Neural cell (in vitro differentiated cells): ENCODE data around the gene HIBCH. TPM values are rescaled to one million over a fixed set of nuclear protein-coding genes. Genes with fewer than 3 reads are reported as not detected.

Experiments
- H2AFZ ChIP-seq: fragments of 200-600, 300-800 bp; sonication (generic), shearing (Covaris generic); 2 replicates; pipeline ENCODE4 v1.6.0; 2014; ENCODE audit warnings: low read depth, mild to moderate bottlenecking, antibody characterized with exemption, low read length, moderate library complexity
- H3F3A ChIP-seq: fragments of 200-600 bp; shearing (Covaris generic); 2 replicates; pipeline ENCODE4 v1.6.1; 2016; ENCODE audit warnings: mild to moderate bottlenecking, moderate library complexity, mixed read lengths, antibody characterized with exemption, low read length; ENCODE audit not compliant: insufficient read depth, poor library complexity, severe bottlenecking
- H3K27ac ChIP-seq: fragments of 200-600, 300-800 bp; sonication (generic), shearing (Covaris generic); 2 replicates; pipeline ENCODE4 v1.5.1; 2014; ENCODE audit warnings: mild to moderate bottlenecking, low read length, moderate library complexity
- H3K27me3 ChIP-seq: fragments of 300-800, 200-600 bp; sonication (generic), shearing (Covaris generic); 2 replicates; pipeline ENCODE4 v1.6.0; 2014; ENCODE audit warnings: mild to moderate bottlenecking, low read depth, low read length, moderate library complexity; ENCODE audit not compliant: insufficient read depth
- H3K36me3 ChIP-seq: fragments of 300-800, 200-600 bp; sonication (generic), shearing (Covaris generic); 2 replicates; pipeline ENCODE4 v1.5.1; 2014; ENCODE audit warnings: mild to moderate bottlenecking, antibody characterized with exemption, low read length, moderate library complexity; ENCODE audit not compliant: insufficient read depth
- H3K4me2 ChIP-seq: fragments of 300-800, 200-600 bp; sonication (generic), shearing (Covaris generic); 2 replicates; pipeline ENCODE4 v1.6.0; 2014; ENCODE audit warnings: mild to moderate bottlenecking, low read length
- H3K4me3 ChIP-seq: fragments of 300-800, 200-600 bp; sonication (generic), shearing (Covaris generic); 2 replicates; pipeline ENCODE4 v1.5.1; 2014; ENCODE audit warnings: mild to moderate bottlenecking, low read length, moderate library complexity
- H3K79me2 ChIP-seq: fragments of 200-600 bp; shearing (Covaris generic); replicated peaks from 2 replicates; pipeline ENCODE4 v1.6.0; 2014; ENCODE audit warnings: mild to moderate bottlenecking, low read length, moderate library complexity; ENCODE audit not compliant: insufficient read depth
- H3K9ac ChIP-seq: fragments of 300-800, 200-600 bp; sonication (generic), shearing (Covaris generic); 2 replicates; pipeline ENCODE4 v1.6.1; 2016; ENCODE audit warnings: mild to moderate bottlenecking, low read length, mixed read lengths
- H3K9me2 ChIP-seq: fragments of 200-600 bp; shearing (Covaris generic); 2 replicates; pipeline ENCODE4 v1.6.1; 2016; ENCODE audit warnings: mild to moderate bottlenecking, low read length, mixed read lengths; ENCODE audit not compliant: insufficient read depth
- H3K9me3 ChIP-seq: fragments of 200-600, 300-800 bp; sonication (generic), shearing (Covaris generic); 2 replicates; pipeline ENCODE4 v1.6.1; 2016; ENCODE audit warnings: mild to moderate bottlenecking, mixed run types, low read length, moderate library complexity, mixed read lengths
- H4K20me1 ChIP-seq: fragments of 200-600 bp; shearing (Covaris generic); 2 replicates; pipeline ENCODE4 v1.6.1; 2016; ENCODE audit warnings: mild to moderate bottlenecking, mixed run types; ENCODE audit not compliant: insufficient read depth
- EP300 ChIP-seq: fragments of 450-650 bp; conservative IDR thresholded peaks from 2 replicates; pipeline ENCODE4 v1.6.1; 2014; ENCODE audit warnings: antibody characterized with exemption, mild to moderate bottlenecking, moderate library complexity; ENCODE audit not compliant: poor library complexity, severe bottlenecking
- EZH2 ChIP-seq: fragments of 200-600, 300-800 bp; shearing (Covaris generic), sonication (generic); IDR thresholded peaks from 2 replicates; pipeline ENCODE4 v1.6.1; 2014; ENCODE audit warnings: antibody characterized with exemption, low read length, borderline replicate concordance, mild to moderate bottlenecking; ENCODE audit not compliant: insufficient read depth, poor library complexity, severe bottlenecking
- MXI1 ChIP-seq: fragments of 450-650 bp; conservative IDR thresholded peaks from 2 replicates; pipeline ENCODE4 v1.6.1; 2014; ENCODE audit warnings: antibody characterized with exemption, mild to moderate bottlenecking; ENCODE audit not compliant: poor library complexity, severe bottlenecking
- POLR2AphosphoS5 ChIP-seq: IDR thresholded peaks from 2 replicates; pipeline ENCODE4 v1.6.1; 2012
- RAD21 ChIP-seq: fragments of 450-650 bp; conservative IDR thresholded peaks from 2 replicates; pipeline ENCODE4 v1.6.1; 2014; ENCODE audit warnings: antibody characterized with exemption, mild to moderate bottlenecking, moderate library complexity
- REST ChIP-seq: IDR thresholded peaks from 2 replicates; pipeline ENCODE4 v1.6.1; 2012; ENCODE audit warnings: borderline replicate concordance
- SMC3 ChIP-seq: fragments of 450-650 bp; conservative IDR thresholded peaks from 2 replicates; pipeline ENCODE4 v1.6.1; 2014; ENCODE audit warnings: antibody characterized with exemption, mild to moderate bottlenecking, moderate library complexity; ENCODE audit not compliant: poor library complexity
- TAF1 ChIP-seq: IDR thresholded peaks from 2 replicates; pipeline ENCODE4 v1.6.1; 2012; ENCODE audit warnings: low read depth
- polyA plus RNA-seq: library from polyadenylated mRNA; depleted of rRNA; stranded (reverse); fragments of >200 nt; gene quantifications from 2 replicates; pipeline ENCODE4 v1.2.3, GENCODE V29; 2014
- TF ChIP-seq, protein P1 (sequence below): fragments of 450-650 bp; IDR thresholded peaks from 2 replicates; pipeline ENCODE4 v1.5.1; 2014; ENCODE audit warnings: antibody characterized with exemption, mild to moderate bottlenecking, moderate library complexity; ENCODE audit not compliant: poor library complexity, severe bottlenecking

HIBCH gene
- polyA plus RNA-seq, 1 donor from 2014 or later, result 17.8 TPM

DNA sequence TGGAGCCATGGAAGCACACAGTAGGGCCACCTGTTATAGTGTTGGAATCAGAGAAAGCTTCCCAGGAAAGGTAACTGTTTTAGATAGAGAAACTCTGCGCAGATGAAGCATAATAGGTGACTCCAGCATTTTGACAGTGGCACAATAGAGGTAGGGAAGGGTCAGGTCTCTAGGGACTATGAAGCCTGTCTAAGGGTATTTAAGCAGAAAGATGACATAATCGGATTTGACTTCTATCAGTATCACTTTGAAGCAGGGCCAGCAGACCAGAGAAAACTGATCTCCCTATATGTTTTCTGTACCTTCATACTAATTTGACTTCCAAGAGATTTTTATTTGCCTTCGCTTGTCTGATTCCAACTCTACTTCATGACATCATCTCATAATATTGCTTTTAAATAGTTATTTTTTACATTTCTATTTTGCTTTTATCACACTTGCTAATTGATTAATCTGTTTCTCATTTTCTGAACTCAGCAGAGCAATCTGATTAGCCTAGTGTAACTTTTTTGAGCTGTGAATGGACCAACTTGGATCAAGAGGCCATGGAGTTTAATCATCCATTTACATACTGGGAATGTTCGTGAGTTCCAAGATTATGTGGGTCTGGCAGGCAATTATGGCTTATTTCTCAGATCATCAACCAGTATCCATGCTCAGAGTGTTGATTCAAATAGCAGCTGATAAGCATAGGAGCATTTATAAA lies 8.4 kb upstream of the HIBCH start:
- no peaks in the 10 kb centered on the region for H3F3A ChIP-seq
- H4K20me1 ChIP-seq, result no peaks in the 10 kb centered on the region
- TF ChIP-seq RAD21 (no peak), EP300 (no peak), POLR2AphosphoS5 (no peak), MXI1 (no peak), SMC3 (no peak), TAF1 (no peak), REST (no peak), EZH2 (no peak)
- TF ChIP-seq, protein P1, sequence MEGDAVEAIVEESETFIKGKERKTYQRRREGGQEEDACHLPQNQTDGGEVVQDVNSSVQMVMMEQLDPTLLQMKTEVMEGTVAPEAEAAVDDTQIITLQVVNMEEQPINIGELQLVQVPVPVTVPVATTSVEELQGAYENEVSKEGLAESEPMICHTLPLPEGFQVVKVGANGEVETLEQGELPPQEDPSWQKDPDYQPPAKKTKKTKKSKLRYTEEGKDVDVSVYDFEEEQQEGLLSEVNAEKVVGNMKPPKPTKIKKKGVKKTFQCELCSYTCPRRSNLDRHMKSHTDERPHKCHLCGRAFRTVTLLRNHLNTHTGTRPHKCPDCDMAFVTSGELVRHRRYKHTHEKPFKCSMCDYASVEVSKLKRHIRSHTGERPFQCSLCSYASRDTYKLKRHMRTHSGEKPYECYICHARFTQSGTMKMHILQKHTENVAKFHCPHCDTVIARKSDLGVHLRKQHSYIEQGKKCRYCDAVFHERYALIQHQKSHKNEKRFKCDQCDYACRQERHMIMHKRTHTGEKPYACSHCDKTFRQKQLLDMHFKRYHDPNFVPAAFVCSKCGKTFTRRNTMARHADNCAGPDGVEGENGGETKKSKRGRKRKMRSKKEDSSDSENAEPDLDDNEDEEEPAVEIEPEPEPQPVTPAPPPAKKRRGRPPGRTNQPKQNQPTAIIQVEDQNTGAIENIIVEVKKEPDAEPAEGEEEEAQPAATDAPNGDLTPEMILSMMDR, result no peak
- H3K36me3 ChIP-seq, result no peaks in the 10 kb centered on the region
- H3K79me2 ChIP-seq, result no peaks in the 10 kb centered on the region
- no peaks in the 10 kb centered on the region for H3K9me3 ChIP-seq
- H3K9me2 ChIP-seq, result no peaks in the 10 kb centered on the region
- no peak overlapping the region for H3K27ac ChIP-seq
- H3K4me2 ChIP-seq, result no peak overlapping the region
- H3K27me3 ChIP-seq, result no peaks in the 10 kb centered on the region
- H3K4me3 ChIP-seq, result no peak overlapping the region
- no peak overlapping the region for H2AFZ ChIP-seq
- H3K9ac ChIP-seq, result no peak overlapping the region

DNA sequence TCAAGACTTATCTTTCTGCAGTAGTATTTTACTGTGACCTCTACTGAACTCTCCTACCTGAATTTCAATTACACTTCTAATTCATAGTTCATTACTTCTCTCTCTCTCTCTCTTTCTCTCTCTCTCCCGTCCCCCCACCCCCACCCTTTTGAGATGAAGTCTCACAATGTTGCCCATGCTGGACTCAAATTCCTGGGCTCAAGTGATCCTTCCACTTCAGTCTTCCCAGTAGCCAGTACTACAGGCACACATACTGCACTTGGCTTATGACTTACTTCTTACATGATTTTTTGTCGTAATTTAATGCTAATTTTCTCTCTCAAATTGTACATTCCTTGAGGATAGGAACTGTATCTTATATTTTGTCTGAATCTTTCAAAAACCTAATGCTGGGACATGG lies 6.0 kb upstream of the HIBCH start:
- TF ChIP-seq EZH2, result no peak
- no peak for TF ChIP-seq REST
- TF ChIP-seq TAF1, result no peak
- H2AFZ ChIP-seq, result no peak overlapping the region
- H3K79me2 ChIP-seq, result no peaks in the 10 kb centered on the region
- H3K9me3 ChIP-seq, result no peaks in the 10 kb centered on the region
- no peak overlapping the region for H3K9ac ChIP-seq
- no peak overlapping the region for H3K27ac ChIP-seq
- no peak overlapping the region for H3K4me3 ChIP-seq
- H3K36me3 ChIP-seq, result no peaks in the 10 kb centered on the region
- H4K20me1 ChIP-seq, result no peaks in the 10 kb centered on the region
- no peaks in the 10 kb centered on the region for H3K27me3 ChIP-seq
- no peak overlapping the region for H3K4me2 ChIP-seq
- H3F3A ChIP-seq, result no peaks in the 10 kb centered on the region
- H3K9me2 ChIP-seq, result no peaks in the 10 kb centered on the region
